GM12878 (cell line): ENCODE measurements around the gene GNAO1. TPM values are rescaled to one million over a fixed set of nuclear protein-coding genes. Genes with fewer than 3 reads are reported as not detected.

Experiments
- ATAC-seq: fragments of 200-7000 bp; cut with Tn5 transposase; 3 replicates; pipeline ENCODE4 v1.9.1; 2020; ENCODE audit warnings: mild to moderate bottlenecking, moderate library complexity
- BruUV-seq: library from RNA; stranded (reverse); fragments of 400-500 nt; replicated peaks from 2 replicates; lab custom pipeline; 2021; lab: Mats Ljungman, UMichigan
- CTCF ChIA-PET: fragments of 300-600 bp; sonication (Branson Sonifier 250); formaldehyde crosslinking; extraction: SDS; loops from one replicate; lab custom pipeline; 2021; ENCODE audit warnings: inconsistent platforms; lab: Yijun Ruan, JAX
- POLR2A ChIA-PET: fragments of 350-600 bp; formaldehyde crosslinking; extraction: SDS; loops from one replicate; lab custom pipeline; 2021; ENCODE audit warnings: inconsistent platforms; lab: Charles Lee
- RAD21 ChIA-PET: fragments of 300-600 bp; sonication (Branson Sonifier 250); formaldehyde crosslinking; loops from one replicate; lab custom pipeline; 2023; ENCODE audit warnings: antibody characterized with exemption; ENCODE audit not compliant: unreplicated experiment; lab: Charles Lee
- SMC1A ChIA-PET: fragments of 300-600 bp; sonication (Branson Sonifier 250); formaldehyde crosslinking; loops from one replicate; lab custom pipeline; 2023; ENCODE audit not compliant: unreplicated experiment, uncharacterized antibody; lab: Charles Lee
- DNase-seq: peaks from one replicate; pipeline ENCODE4 v3.0.0-alpha.2; 2011; ENCODE audit warnings: low read depth, low spot score
- FAIRE-seq: peaks from 3 replicates; lab custom pipeline; 2011; peaks lifted over from hg19 to GRCh38; lab: Jason Lieb, UNC
- H2AFZ ChIP-seq: 2 replicates; pipeline ENCODE4 v1.6.0; 2011; ENCODE audit warnings: low read depth, low read length, control low read depth; ENCODE audit not compliant: control insufficient read depth
- H3K27ac ChIP-seq: 2 replicates; pipeline ENCODE4 v1.5.1; 2011; ENCODE audit warnings: control low read depth; ENCODE audit not compliant: control insufficient read depth, insufficient read depth
- H3K27me3 ChIP-seq, 2 experiments: replicated peaks in 1 of 2; 2 replicates each; pipeline versions ENCODE4 v1.6.0 to v1.6.1; 2011; ENCODE audit warnings: low read length in 1 of 2; ENCODE audit not compliant: control insufficient read depth in 2 of 2, insufficient read depth in 2 of 2
- H3K36me3 ChIP-seq, 2 experiments: 2 replicates each; pipeline ENCODE4 v1.5.1; 2011; ENCODE audit warnings: low read length in 1 of 2; ENCODE audit not compliant: control insufficient read depth in 2 of 2, insufficient read depth in 2 of 2
- H3K4me1 ChIP-seq: 2 replicates; pipeline ENCODE4 v1.6.1; 2011; ENCODE audit warnings: mild to moderate bottlenecking, low read length, moderate library complexity, mixed read lengths; ENCODE audit not compliant: control insufficient read depth, insufficient read depth
- H3K4me2 ChIP-seq: 2 replicates; pipeline ENCODE4 v1.6.0; 2011; ENCODE audit warnings: control low read depth; ENCODE audit not compliant: control insufficient read depth, insufficient read depth
- H3K4me3 ChIP-seq: fragments of 200-600 bp; sonication (generic); 2 replicates; pipeline ENCODE4 v1.5.1; 2016
- H3K79me2 ChIP-seq: 2 replicates; pipeline ENCODE4 v1.6.0; 2011; ENCODE audit warnings: low read length; ENCODE audit not compliant: control insufficient read depth, insufficient read depth
- H3K9ac ChIP-seq: 2 replicates; pipeline ENCODE4 v1.8.0; 2011; ENCODE audit warnings: low read length, control low read depth, mixed read lengths; ENCODE audit not compliant: control insufficient read depth, insufficient read depth
- H3K9me3 ChIP-seq: replicated peaks from 3 replicates; pipeline ENCODE4 v1.5.1; 2011; ENCODE audit warnings: mild to moderate bottlenecking, low read length; ENCODE audit not compliant: control insufficient read depth, insufficient read depth
- H4K20me1 ChIP-seq: 2 replicates; pipeline ENCODE4 v1.6.0; 2011; ENCODE audit not compliant: control insufficient read depth, insufficient read depth
- ASH2L ChIP-seq: fragments of 300-600, 200-600 bp; sonication (generic); IDR thresholded peaks from 2 replicates; pipeline ENCODE4 v1.6.1; 2017; ENCODE audit warnings: low read depth, mild to moderate bottlenecking, borderline replicate concordance
- CEBPB ChIP-seq, 2 experiments: fragments of 150-350 bp in 1 of 2; IDR thresholded peaks; 2 replicates each; pipeline ENCODE4 v1.6.1; 2012 to 2014; ENCODE audit warnings: low read depth in 2 of 2, low read length in 2 of 2, borderline replicate concordance in 1 of 2, inconsistent platforms in 1 of 2
- CHD4 ChIP-seq: fragments of 200-600 bp; sonication (generic); IDR thresholded peaks from 2 replicates; pipeline ENCODE4 v1.6.1; 2016; ENCODE audit warnings: mild to moderate bottlenecking
- EGR1 ChIP-seq, 2 experiments: IDR thresholded peaks; 1 replicate in 1 of 2; 2 replicates in 1 of 2; pipeline ENCODE4 v1.6.1; 2011 to 2012; ENCODE audit warnings: low read depth in 2 of 2, low read length in 2 of 2, borderline replicate concordance in 1 of 2, mild to moderate bottlenecking in 1 of 2, moderate library complexity in 1 of 2
- JUND ChIP-seq: IDR thresholded peaks from 2 replicates; pipeline ENCODE4 v1.6.1; 2012; ENCODE audit warnings: low read depth, mild to moderate bottlenecking, low read length, improper control_type of control experiment, moderate library complexity
- KDM1A ChIP-seq: fragments of 200-600 bp; sonication (generic); IDR thresholded peaks from 2 replicates; pipeline ENCODE4 v1.6.1; 2016; ENCODE audit warnings: borderline replicate concordance
- LARP7 ChIP-seq: fragments of 450-650 bp; IDR thresholded peaks from 2 replicates; pipeline ENCODE4 v1.6.1; 2017; ENCODE audit warnings: mild to moderate bottlenecking
- PML ChIP-seq: IDR thresholded peaks from 2 replicates; pipeline ENCODE4 v1.6.1; 2012; ENCODE audit warnings: low read length, inconsistent platforms
- POU2F2 ChIP-seq: IDR thresholded peaks from 3 replicates; pipeline ENCODE4 v1.6.1; 2011; ENCODE audit warnings: low read depth, mild to moderate bottlenecking, low read length, borderline replicate concordance
- SP1 ChIP-seq: IDR thresholded peaks from one replicate; pipeline ENCODE4 v1.6.1; 2011; ENCODE audit warnings: low read depth, low read length
- SPI1 ChIP-seq: IDR thresholded peaks from 2 replicates; pipeline ENCODE4 v1.6.1; 2011; ENCODE audit warnings: low read depth, mild to moderate bottlenecking, low read length, moderate library complexity, borderline replicate concordance; ENCODE audit not compliant: insufficient read depth
- WGBS: methylation state at CpG from one replicate; pipeline ENCODE4 v1.1.6; 2016; ENCODE audit warnings: low lambda C conversion rate; ENCODE audit not compliant: insufficient replicate concordance, insufficient coverage; ENCODE audit errors: missing lambda C conversion rate; 5-methylcytosine and 5-hydroxymethylcytosine counted together
- in situ Hi-C: fragments of 300-500 bp; cut with MboI; formaldehyde crosslinking; loops from 9 replicates; pipeline ENCODE4 v1.14.3; 2018; ENCODE audit warnings: mixed read lengths
- intact Hi-C: fragments of 100-400 bp; cut with micrococcal nuclease; formaldehyde crosslinking; loops from one replicate; pipeline ENCODE4 v1.14.2; 2022; ENCODE audit not compliant: unreplicated experiment
- polyA plus RNA-seq, 11 experiments: library from polyadenylated mRNA; depleted of rRNA in 4 of 11; unstranded in 6 of 11; stranded (reverse) in 5 of 11; fragments of >200 nt; fragmentation: Nextera tagmentation in 4 of 11; fragmentation: Illumina TruSeq in 1 of 11; extraction: Ambion mirVana in 4 of 11; extraction: Trizol in 1 of 11; gene quantifications; 1 replicate in 1 of 11; 2 replicates in 10 of 11; pipeline versions ENCODE4 v1.2.1 to v1.2.3, GENCODE V29; 2011 to 2016; ENCODE audit warnings: inconsistent platforms in 2 of 11, missing spikeins in 2 of 11, low read depth in 1 of 11
- total RNA-seq, 4 experiments: library from RNA; depleted of rRNA in 3 of 4; stranded (reverse); fragments of >200 nt in 3 of 4; fragmentation: Illumina TruSeq in 1 of 4; extraction: Trizol in 1 of 4; gene quantifications; 2 replicates each; pipeline versions ENCODE4 v1.2.1 to v1.2.3, GENCODE V29; 2013 to 2021
- TF ChIP-seq, protein P1 (sequence below): fragments of 450-650 bp; IDR thresholded peaks from 2 replicates; pipeline ENCODE4 v1.6.1; 2017; ENCODE audit warnings: mild to moderate bottlenecking, moderate library complexity
- TF ChIP-seq, protein P2 (sequence below): IDR thresholded peaks from 2 replicates; pipeline ENCODE4 v1.6.1; 2011; ENCODE audit warnings: borderline replicate concordance, low read depth, mild to moderate bottlenecking, moderate library complexity, low read length; ENCODE audit not compliant: insufficient read depth, poor library complexity, severe bottlenecking

Gene GNAO1
- total and polyA plus RNA-seq, 10 of the 15 experiments (the other 5 are each of a cell fraction or from before 2014, with no cell fraction given) = 0.05 to 0.28 (median 0.14) TPM; not detected in 6

DNA sequence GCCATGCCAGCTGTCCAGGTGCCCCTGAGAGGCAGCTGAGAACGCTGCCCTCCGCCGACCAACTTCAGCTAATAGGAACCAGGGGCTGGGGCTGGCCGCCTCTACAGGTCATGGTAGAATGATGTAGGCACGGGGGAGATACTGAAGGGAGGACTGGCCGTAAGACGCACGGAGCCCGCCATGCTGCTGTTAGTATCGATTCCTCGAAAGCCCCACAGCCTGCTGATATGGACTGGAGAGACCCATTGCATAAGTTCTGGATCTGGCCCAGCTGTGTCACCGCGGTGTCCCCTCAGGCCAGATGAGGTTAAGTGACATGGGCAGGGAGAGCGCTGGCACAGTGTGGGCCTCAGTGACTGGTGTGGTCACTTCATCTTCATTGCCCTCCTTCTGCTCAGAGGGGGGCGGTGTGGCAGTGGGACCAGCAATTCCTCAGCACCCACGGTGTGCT, 158.4 kb downstream of the GNAO1 start:
- H3K79me2 ChIP-seq = no peaks in the 10 kb centered on the region
- intact Hi-C loops = no loop called here
- TF ChIP-seq KDM1A (no peak), SP1 (no peak), EGR1 (IDR thresholded peaks at IDR 0.05; ENCODE audit: borderline replicate concordance in 1 of 2, low read depth in 2 of 2, low read length in 2 of 2) (no peak), LARP7 (no peak), POU2F2 (no peak), CEBPB (IDR thresholded peaks at IDR 0.05; ENCODE audit: borderline replicate concordance in 1 of 2, low read depth in 2 of 2, low read length in 2 of 2) (no peak), PML (no peak), SPI1 (no peak), JUND (no peak), CHD4 (no peak), ASH2L (no peak)
- TF ChIP-seq, protein P1, sequence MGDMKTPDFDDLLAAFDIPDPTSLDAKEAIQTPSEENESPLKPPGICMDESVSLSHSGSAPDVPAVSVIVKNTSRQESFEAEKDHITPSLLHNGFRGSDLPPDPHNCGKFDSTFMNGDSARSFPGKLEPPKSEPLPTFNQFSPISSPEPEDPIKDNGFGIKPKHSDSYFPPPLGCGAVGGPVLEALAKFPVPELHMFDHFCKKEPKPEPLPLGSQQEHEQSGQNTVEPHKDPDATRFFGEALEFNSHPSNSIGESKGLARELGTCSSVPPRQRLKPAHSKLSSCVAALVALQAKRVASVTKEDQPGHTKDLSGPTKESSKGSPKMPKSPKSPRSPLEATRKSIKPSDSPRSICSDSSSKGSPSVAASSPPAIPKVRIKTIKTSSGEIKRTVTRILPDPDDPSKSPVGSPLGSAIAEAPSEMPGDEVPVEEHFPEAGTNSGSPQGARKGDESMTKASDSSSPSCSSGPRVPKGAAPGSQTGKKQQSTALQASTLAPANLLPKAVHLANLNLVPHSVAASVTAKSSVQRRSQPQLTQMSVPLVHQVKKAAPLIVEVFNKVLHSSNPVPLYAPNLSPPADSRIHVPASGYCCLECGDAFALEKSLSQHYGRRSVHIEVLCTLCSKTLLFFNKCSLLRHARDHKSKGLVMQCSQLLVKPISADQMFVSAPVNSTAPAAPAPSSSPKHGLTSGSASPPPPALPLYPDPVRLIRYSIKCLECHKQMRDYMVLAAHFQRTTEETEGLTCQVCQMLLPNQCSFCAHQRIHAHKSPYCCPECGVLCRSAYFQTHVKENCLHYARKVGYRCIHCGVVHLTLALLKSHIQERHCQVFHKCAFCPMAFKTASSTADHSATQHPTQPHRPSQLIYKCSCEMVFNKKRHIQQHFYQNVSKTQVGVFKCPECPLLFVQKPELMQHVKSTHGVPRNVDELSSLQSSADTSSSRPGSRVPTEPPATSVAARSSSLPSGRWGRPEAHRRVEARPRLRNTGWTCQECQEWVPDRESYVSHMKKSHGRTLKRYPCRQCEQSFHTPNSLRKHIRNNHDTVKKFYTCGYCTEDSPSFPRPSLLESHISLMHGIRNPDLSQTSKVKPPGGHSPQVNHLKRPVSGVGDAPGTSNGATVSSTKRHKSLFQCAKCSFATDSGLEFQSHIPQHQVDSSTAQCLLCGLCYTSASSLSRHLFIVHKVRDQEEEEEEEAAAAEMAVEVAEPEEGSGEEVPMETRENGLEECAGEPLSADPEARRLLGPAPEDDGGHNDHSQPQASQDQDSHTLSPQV = no peak
- TF ChIP-seq, protein P2, sequence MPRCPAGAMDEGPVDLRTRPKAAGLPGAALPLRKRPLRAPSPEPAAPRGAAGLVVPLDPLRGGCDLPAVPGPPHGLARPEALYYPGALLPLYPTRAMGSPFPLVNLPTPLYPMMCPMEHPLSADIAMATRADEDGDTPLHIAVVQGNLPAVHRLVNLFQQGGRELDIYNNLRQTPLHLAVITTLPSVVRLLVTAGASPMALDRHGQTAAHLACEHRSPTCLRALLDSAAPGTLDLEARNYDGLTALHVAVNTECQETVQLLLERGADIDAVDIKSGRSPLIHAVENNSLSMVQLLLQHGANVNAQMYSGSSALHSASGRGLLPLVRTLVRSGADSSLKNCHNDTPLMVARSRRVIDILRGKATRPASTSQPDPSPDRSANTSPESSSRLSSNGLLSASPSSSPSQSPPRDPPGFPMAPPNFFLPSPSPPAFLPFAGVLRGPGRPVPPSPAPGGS = no peak
- TF ChIP-seq, all 136 proteins: peak for 0
- Histone ChIP-seq H4K20me1 (no peaks in the 10 kb centered on the region; the same call in 1 of the 2 replicates), H3K27ac (no peak overlapping the region), H3K4me2 (no peak overlapping the region), H3K4me3 (no peak overlapping the region), H3K9me3 (no peaks in the 10 kb centered on the region), H2AFZ (no peak overlapping the region), H3K36me3 (no peaks in the 10 kb centered on the region), H3K9ac (no peak overlapping the region), H3K27me3 (no peaks in the 10 kb centered on the region), H3K4me1 (no peaks in the 10 kb centered on the region)
- in situ Hi-C loops = no loop called here
- ChIA-PET SMC1A (no interaction called here), CTCF (no interaction called here), RAD21 (no interaction called here), POLR2A (no interaction called here)
- no peak for DNase-seq
- no peak for FAIRE-seq
- 63% methylated on average over 16 of the region's 16 CpGs for WGBS
- no TSS peak for BruUV-seq
- no peak for ATAC-seq
